ENCODE data around the gene ACTL6B. TPM values are rescaled to one million over a fixed set of nuclear protein-coding genes. Genes with fewer than 3 reads are reported as not detected.

The ACTL6B gene
- total and polyA plus RNA-seq, 4 donors = not detected

- DNase-seq (ENCODE audit: low spot score) = peak; percentile 99
- H3K4me3 ChIP-seq (ENCODE audit: low read depth in 1 of 3, low read length in 3 of 3) = peak within 1 kb of the TSS; percentile 67 to 80 (median 68)
- no peaks in the 10 kb centered on the region for H3K27me3 ChIP-seq (ENCODE audit: control insufficient read depth in 4 of 4, insufficient read depth in 4 of 4, low read length in 3 of 4)
- H3K36me3 ChIP-seq (ENCODE audit: control insufficient read depth in 4 of 4, insufficient read depth in 3 of 4, low read depth in 1 of 4, low read length in 3 of 4) = no peaks in the 10 kb centered on the region
- peak within 1 kb of the TSS; percentile 67 to 91 for H3K9ac ChIP-seq (ENCODE audit: low read depth in 1 of 2, low read length in 2 of 2)
- peak within 1 kb of the TSS; percentile 91 to 97 for H3K27ac ChIP-seq (ENCODE audit: low read depth in 1 of 2, low read length in 2 of 2)
- H3K4me1 ChIP-seq (ENCODE audit: control insufficient read depth in 4 of 4, insufficient read depth in 4 of 4, low read length in 3 of 4) = peaks cover 3 to 19% (median 14%) of the 10 kb centered on the region in 4 donors
- under 1% methylated on average over 61 of the region's 61 CpGs for WGBS
- TF ChIP-seq JUND (IDR thresholded peaks at IDR 0.05) (peak; percentile 38 to 44), RAD21 (IDR thresholded peaks at IDR 0.05) (peak in 1 of 2 donors; percentile 35), FOXA2 (IDR thresholded peaks at IDR 0.05) (no peak), NR2F2 (IDR thresholded peaks at IDR 0.05) (peak; percentile 15), EGR1 (IDR thresholded peaks at IDR 0.05; ENCODE audit: low read depth in 2 of 2) (no peak), SP1 (IDR thresholded peaks at IDR 0.05) (peak; percentile 95), GABPA (IDR thresholded peaks at IDR 0.05 in 1 of 2, conservative IDR thresholded peaks at IDR 0.05 in 1 of 2) (peak in 1 of 2 donors; percentile 84), RXRA (IDR thresholded peaks at IDR 0.05) (peak; percentile 70 to 84), HNF4G (IDR thresholded peaks at IDR 0.05) (no peak), ZBTB33 (IDR thresholded peaks at IDR 0.05) (peak; percentile 49), ATF3 (IDR thresholded peaks at IDR 0.05) (no peak), YY1 (IDR thresholded peaks at IDR 0.05) (peak; percentile 71), TAF1 (conservative IDR thresholded peaks at IDR 0.05) (peak; percentile 88), HNF4A (conservative IDR thresholded peaks at IDR 0.05) (peak; percentile 3 to 16), FOXA1 (IDR thresholded peaks at IDR 0.05) (no peak)
- TF ChIP-seq, protein P1, sequence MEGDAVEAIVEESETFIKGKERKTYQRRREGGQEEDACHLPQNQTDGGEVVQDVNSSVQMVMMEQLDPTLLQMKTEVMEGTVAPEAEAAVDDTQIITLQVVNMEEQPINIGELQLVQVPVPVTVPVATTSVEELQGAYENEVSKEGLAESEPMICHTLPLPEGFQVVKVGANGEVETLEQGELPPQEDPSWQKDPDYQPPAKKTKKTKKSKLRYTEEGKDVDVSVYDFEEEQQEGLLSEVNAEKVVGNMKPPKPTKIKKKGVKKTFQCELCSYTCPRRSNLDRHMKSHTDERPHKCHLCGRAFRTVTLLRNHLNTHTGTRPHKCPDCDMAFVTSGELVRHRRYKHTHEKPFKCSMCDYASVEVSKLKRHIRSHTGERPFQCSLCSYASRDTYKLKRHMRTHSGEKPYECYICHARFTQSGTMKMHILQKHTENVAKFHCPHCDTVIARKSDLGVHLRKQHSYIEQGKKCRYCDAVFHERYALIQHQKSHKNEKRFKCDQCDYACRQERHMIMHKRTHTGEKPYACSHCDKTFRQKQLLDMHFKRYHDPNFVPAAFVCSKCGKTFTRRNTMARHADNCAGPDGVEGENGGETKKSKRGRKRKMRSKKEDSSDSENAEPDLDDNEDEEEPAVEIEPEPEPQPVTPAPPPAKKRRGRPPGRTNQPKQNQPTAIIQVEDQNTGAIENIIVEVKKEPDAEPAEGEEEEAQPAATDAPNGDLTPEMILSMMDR (IDR thresholded peaks at IDR 0.05; ENCODE audit: low read depth, low read length, missing input control) = no peak
- TF ChIP-seq, protein P2, sequence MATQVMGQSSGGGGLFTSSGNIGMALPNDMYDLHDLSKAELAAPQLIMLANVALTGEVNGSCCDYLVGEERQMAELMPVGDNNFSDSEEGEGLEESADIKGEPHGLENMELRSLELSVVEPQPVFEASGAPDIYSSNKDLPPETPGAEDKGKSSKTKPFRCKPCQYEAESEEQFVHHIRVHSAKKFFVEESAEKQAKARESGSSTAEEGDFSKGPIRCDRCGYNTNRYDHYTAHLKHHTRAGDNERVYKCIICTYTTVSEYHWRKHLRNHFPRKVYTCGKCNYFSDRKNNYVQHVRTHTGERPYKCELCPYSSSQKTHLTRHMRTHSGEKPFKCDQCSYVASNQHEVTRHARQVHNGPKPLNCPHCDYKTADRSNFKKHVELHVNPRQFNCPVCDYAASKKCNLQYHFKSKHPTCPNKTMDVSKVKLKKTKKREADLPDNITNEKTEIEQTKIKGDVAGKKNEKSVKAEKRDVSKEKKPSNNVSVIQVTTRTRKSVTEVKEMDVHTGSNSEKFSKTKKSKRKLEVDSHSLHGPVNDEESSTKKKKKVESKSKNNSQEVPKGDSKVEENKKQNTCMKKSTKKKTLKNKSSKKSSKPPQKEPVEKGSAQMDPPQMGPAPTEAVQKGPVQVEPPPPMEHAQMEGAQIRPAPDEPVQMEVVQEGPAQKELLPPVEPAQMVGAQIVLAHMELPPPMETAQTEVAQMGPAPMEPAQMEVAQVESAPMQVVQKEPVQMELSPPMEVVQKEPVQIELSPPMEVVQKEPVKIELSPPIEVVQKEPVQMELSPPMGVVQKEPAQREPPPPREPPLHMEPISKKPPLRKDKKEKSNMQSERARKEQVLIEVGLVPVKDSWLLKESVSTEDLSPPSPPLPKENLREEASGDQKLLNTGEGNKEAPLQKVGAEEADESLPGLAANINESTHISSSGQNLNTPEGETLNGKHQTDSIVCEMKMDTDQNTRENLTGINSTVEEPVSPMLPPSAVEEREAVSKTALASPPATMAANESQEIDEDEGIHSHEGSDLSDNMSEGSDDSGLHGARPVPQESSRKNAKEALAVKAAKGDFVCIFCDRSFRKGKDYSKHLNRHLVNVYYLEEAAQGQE (IDR thresholded peaks at IDR 0.05) = peak; percentile 69
- TF ChIP-seq, protein P3, sequence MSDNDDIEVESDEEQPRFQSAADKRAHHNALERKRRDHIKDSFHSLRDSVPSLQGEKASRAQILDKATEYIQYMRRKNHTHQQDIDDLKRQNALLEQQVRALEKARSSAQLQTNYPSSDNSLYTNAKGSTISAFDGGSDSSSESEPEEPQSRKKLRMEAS (IDR thresholded peaks at IDR 0.05) = no peak
- no peaks in the 10 kb centered on the region for H3K9me3 ChIP-seq (ENCODE audit: control insufficient read depth in 4 of 4, low read length in 3 of 4)
Observed at GRCh38 chr7:100611983-100612729, 44.1 kb downstream of the ACTL6B start, which contains the start of gene MOSPD3. TSS of gene MOSPD3 (plus strand) at chr7:100612540. CDS start at chr7:100612792, 252 bp downstream.

Data from liver (tissue), 9 donors.